H9 (cell line): Measurements from ENCODE around the gene PAPOLA. TPM values are rescaled to one million over a fixed set of nuclear protein-coding genes. Genes with fewer than 3 reads are reported as not detected.

Experiments used
- DNase-seq: peaks from one replicate; pipeline ENCODE4 v3.0.0-alpha.2; 2017
- H2AFZ ChIP-seq: one replicate; pipeline ENCODE4 v1.6.1; 2013; ENCODE audit warnings: mild to moderate bottlenecking, low read length, control low read depth, moderate library complexity
- H2AK5ac ChIP-seq: 2 replicates; pipeline ENCODE4 v1.6.1; 2013; ENCODE audit warnings: low read length, control low read depth, mixed read lengths; ENCODE audit not compliant: insufficient read length
- H2BK120ac ChIP-seq: one replicate; pipeline ENCODE4 v1.6.1; 2013; ENCODE audit warnings: low read depth, mild to moderate bottlenecking, low read length, control low read depth, inconsistent platforms; ENCODE audit not compliant: poor library complexity, severe bottlenecking
- H2BK12ac ChIP-seq: 2 replicates; pipeline ENCODE4 v1.6.1; 2013; ENCODE audit warnings: low read length, control low read depth, mixed read lengths, low read depth; ENCODE audit not compliant: insufficient read length
- H2BK15ac ChIP-seq: 2 replicates; pipeline ENCODE4 v1.6.1; 2013; ENCODE audit warnings: low read depth, low read length, control low read depth
- H2BK20ac ChIP-seq: one replicate; pipeline ENCODE4 v1.6.1; 2013; ENCODE audit warnings: low read depth, mild to moderate bottlenecking, low read length, control low read depth, inconsistent platforms; ENCODE audit not compliant: poor library complexity, severe bottlenecking
- H2BK5ac ChIP-seq: 2 replicates; pipeline ENCODE4 v1.6.1; 2013; ENCODE audit warnings: low read length, control low read depth, mixed read lengths; ENCODE audit not compliant: insufficient read length
- H3K14ac ChIP-seq: 2 replicates; pipeline ENCODE4 v1.6.1; 2013; ENCODE audit warnings: low read length, control low read depth; ENCODE audit not compliant: insufficient read depth
- H3K18ac ChIP-seq: 2 replicates; pipeline ENCODE4 v1.6.1; 2013; ENCODE audit warnings: low read depth, mild to moderate bottlenecking, mixed read lengths, low read length, control low read depth; ENCODE audit not compliant: insufficient read length
- H3K23ac ChIP-seq: 2 replicates; pipeline ENCODE4 v1.6.1; 2013; ENCODE audit warnings: low read length, control low read depth, mixed read lengths, low read depth; ENCODE audit not compliant: insufficient read length
- H3K23me2 ChIP-seq: 2 replicates; pipeline ENCODE4 v1.6.1; 2013; ENCODE audit warnings: low read depth, mild to moderate bottlenecking, mixed read lengths, low read length, control low read depth; ENCODE audit not compliant: insufficient read length, poor library complexity, severe bottlenecking
- H3K27ac ChIP-seq: 2 replicates; pipeline ENCODE4 v1.5.1; 2013; ENCODE audit warnings: low read length, control low read depth, mixed read lengths, low read depth; ENCODE audit not compliant: insufficient read length
- H3K27me3 ChIP-seq: 2 replicates; pipeline ENCODE4 v1.6.1; 2013; ENCODE audit warnings: low read length, control low read depth, inconsistent platforms; ENCODE audit not compliant: insufficient read depth
- H3K4ac ChIP-seq: 2 replicates; pipeline ENCODE4 v1.6.1; 2013; ENCODE audit warnings: low read depth, mild to moderate bottlenecking, control low read depth, inconsistent platforms, low read length, moderate library complexity
- H3K4me1 ChIP-seq: 2 replicates; pipeline ENCODE4 v1.6.1; 2013; ENCODE audit warnings: low read length, control low read depth, inconsistent platforms; ENCODE audit not compliant: insufficient read depth
- H3K4me2 ChIP-seq: 2 replicates; pipeline ENCODE4 v1.6.1; 2013; ENCODE audit warnings: low read length, control low read depth, mixed read lengths; ENCODE audit not compliant: insufficient read length, insufficient read depth
- H3K56ac ChIP-seq: 2 replicates; pipeline ENCODE4 v1.6.1; 2013; ENCODE audit warnings: low read depth, mild to moderate bottlenecking, mixed read lengths, low read length, control low read depth; ENCODE audit not compliant: insufficient read length
- H3K79me1 ChIP-seq: 2 replicates; pipeline ENCODE4 v1.6.1; 2013; ENCODE audit warnings: low read depth, mild to moderate bottlenecking, moderate library complexity, low read length, control low read depth, inconsistent platforms; ENCODE audit not compliant: insufficient read depth, poor library complexity, severe bottlenecking
- H3K79me2 ChIP-seq: 2 replicates; pipeline ENCODE4 v1.6.1; 2013; ENCODE audit warnings: low read length, control low read depth, inconsistent platforms; ENCODE audit not compliant: insufficient read depth
- H3K9ac ChIP-seq: 2 replicates; pipeline ENCODE4 v1.6.1; 2013; ENCODE audit warnings: low read length, control low read depth, mixed read lengths; ENCODE audit not compliant: insufficient read length; ENCODE audit errors: extremely low read depth
- H3K9me3 ChIP-seq: one replicate; pipeline ENCODE4 v1.6.1; 2013; ENCODE audit warnings: low read depth, low read length, inconsistent platforms; ENCODE audit not compliant: control insufficient read depth
- H3T11ph ChIP-seq: one replicate; pipeline ENCODE4 v1.6.1; 2013; ENCODE audit warnings: mild to moderate bottlenecking, low read length, control low read depth, inconsistent platforms
- H4K20me1 ChIP-seq: one replicate; pipeline ENCODE4 v1.6.1; 2013; ENCODE audit not compliant: control insufficient read depth, insufficient read length, insufficient read depth
- H4K5ac ChIP-seq: 2 replicates; pipeline ENCODE4 v1.6.1; 2013; ENCODE audit warnings: low read depth, mild to moderate bottlenecking, mixed read lengths, low read length, control low read depth; ENCODE audit not compliant: insufficient read length
- H4K8ac ChIP-seq: replicated peaks from 2 replicates; pipeline ENCODE4 v1.6.1; 2013; ENCODE audit warnings: low read length, control low read depth, mixed read lengths, low read depth; ENCODE audit not compliant: insufficient read length
- H4K91ac ChIP-seq: 2 replicates; pipeline ENCODE4 v1.6.1; 2013; ENCODE audit warnings: low read depth, mild to moderate bottlenecking, moderate library complexity, mixed read lengths, low read length, control low read depth; ENCODE audit not compliant: insufficient read length
- H3K27ac Mint-ChIP-seq, 3 experiments: 2 replicates in 2 of 3; 3 replicates in 1 of 3; pipeline ENCODE4 v1.8.0; 2020 to 2021; ENCODE audit warnings: mixed read lengths in 3 of 3, mild to moderate bottlenecking in 1 of 3, moderate library complexity in 1 of 3
- H3K27me3 Mint-ChIP-seq: 2 replicates; pipeline ENCODE4 v1.8.0; 2021; ENCODE audit warnings: low read depth, mild to moderate bottlenecking, moderate library complexity, mixed read lengths
- H3K36me3 Mint-ChIP-seq, 3 experiments: 2 replicates in 2 of 3; 3 replicates in 1 of 3; pipeline ENCODE4 v1.8.0; 2020 to 2021; ENCODE audit warnings: low read depth in 3 of 3, mixed read lengths in 3 of 3; ENCODE audit not compliant: insufficient read depth in 1 of 3
- H3K4me1 Mint-ChIP-seq, 2 experiments: 2 replicates each; pipeline ENCODE4 v1.8.0; 2020; ENCODE audit warnings: mixed read lengths in 2 of 2
- H3K4me3 Mint-ChIP-seq, 2 experiments: 2 replicates in 1 of 2; 3 replicates in 1 of 2; pipeline ENCODE4 v1.8.0; 2020 to 2021; ENCODE audit warnings: mild to moderate bottlenecking in 2 of 2, mixed read lengths in 2 of 2, moderate library complexity in 1 of 2
- H3K9me3 Mint-ChIP-seq, 2 experiments: 2 replicates in 1 of 2; 3 replicates in 1 of 2; pipeline ENCODE4 v1.8.0; 2020; ENCODE audit warnings: mild to moderate bottlenecking in 2 of 2, mixed read lengths in 2 of 2, moderate library complexity in 1 of 2
- CTCF ChIP-seq: fragments of 200-600 bp; sonication (generic); conservative IDR thresholded peaks from 3 replicates; pipeline ENCODE4 v1.8.0; 2021; ENCODE audit warnings: antibody characterized with exemption, mild to moderate bottlenecking
- WGBS: extraction: QIAGEN DNeasy Blood & Tissue Kit; methylation state at CpG from one replicate; pipeline ENCODE4 v1.1.7; 2013; ENCODE audit warnings: missing lambda C conversion rate, low lambda C conversion rate, mixed read lengths; ENCODE audit not compliant: insufficient read length; ENCODE audit errors: extremely low coverage; 5-methylcytosine and 5-hydroxymethylcytosine counted together
- total RNA-seq: library from RNA; stranded (reverse); gene quantifications from 2 replicates; pipeline ENCODE4 v1.2.1, GENCODE V29; 2021

PAPOLA gene
- total RNA-seq, 1 experiment from 2014 or later, result 188 TPM

GRCh38 chr14:96585672-96586013, 83.5 kb downstream of the PAPOLA start:
- Histone ChIP-seq H2AFZ (no peak overlapping the region), H3K27ac (no peak overlapping the region), H3K4me2 (no peak overlapping the region), H4K8ac (no peak overlapping the region), H3K18ac (no peak overlapping the region), H3K4ac (no peak overlapping the region), H4K91ac (no peak overlapping the region), H4K5ac (no peak overlapping the region), H3K79me1 (no peaks in the 10 kb centered on the region), H3K23me2 (no peaks in the 10 kb centered on the region), H2BK5ac (no peak overlapping the region), H2AK5ac (no peak overlapping the region), H3T11ph (no peak overlapping the region), H3K23ac (no peak overlapping the region), H3K27me3 (no peaks in the 10 kb centered on the region), H3K56ac (no peak overlapping the region), H2BK15ac (no peak overlapping the region), H2BK12ac (no peak overlapping the region), H2BK120ac (no peak overlapping the region), H2BK20ac (no peak overlapping the region), H3K14ac (no peak overlapping the region), H3K9ac (no peak overlapping the region), H3K9me3 (no peaks in the 10 kb centered on the region), H3K4me1 (no peaks in the 10 kb centered on the region), H4K20me1 (no peaks in the 10 kb centered on the region), H3K79me2 (no peaks in the 10 kb centered on the region)
- Mint-ChIP-seq H3K4me3 (no peak overlapping the region), H3K27ac (no peak overlapping the region), H3K36me3 (no peaks in the 10 kb centered on the region), H3K27me3 (peaks cover 6% of the 10 kb centered on the region; the same call in 1 of the 2 replicates), H3K9me3 (no peaks in the 10 kb centered on the region), H3K4me1 (peaks cover 26 to 34% of the 10 kb centered on the region in 2 experiments)
- no CpG with 5 or more reads among the region's 3 CpGs for WGBS
- no peak for TF ChIP-seq CTCF
- DNase-seq, result no peak
